IPS DF 6.9 (cell line): Measurements from ENCODE around the gene IQGAP2.

Source experiments
- DNase-seq: peaks from one replicate; pipeline ENCODE4 v3.0.0-alpha.2; 2013; ENCODE audit warnings: low read depth, low spot score
- H3K27ac ChIP-seq: one replicate; pipeline ENCODE4 v1.5.1; 2013; ENCODE audit warnings: low read length, control low read depth
- H3K27me3 ChIP-seq: 2 replicates; pipeline ENCODE4 v1.6.1; 2013; ENCODE audit warnings: mild to moderate bottlenecking, low read length; ENCODE audit not compliant: control insufficient read depth, insufficient read depth
- H3K36me3 ChIP-seq: 2 replicates; pipeline ENCODE4 v1.6.1; 2013; ENCODE audit warnings: low read length; ENCODE audit not compliant: control insufficient read depth, insufficient read depth
- H3K4me1 ChIP-seq: 2 replicates; pipeline ENCODE4 v1.6.1; 2013; ENCODE audit warnings: low read length; ENCODE audit not compliant: control insufficient read depth, insufficient read depth
- H3K4me3 ChIP-seq: 2 replicates; pipeline ENCODE4 v1.5.1; 2013; ENCODE audit warnings: mild to moderate bottlenecking, low read length
- H3K9me3 ChIP-seq: 2 replicates; pipeline ENCODE4 v1.6.1; 2013; ENCODE audit warnings: low read length, inconsistent platforms; ENCODE audit not compliant: control insufficient read depth, insufficient read depth
- WGBS: extraction: QIAGEN DNeasy Blood & Tissue Kit; methylation state at CpG from one replicate; pipeline ENCODE4 v1.1.7; 2013; ENCODE audit warnings: mixed read lengths, missing lambda C conversion rate; ENCODE audit not compliant: insufficient read length, insufficient coverage; 5-methylcytosine and 5-hydroxymethylcytosine counted together

IQGAP2 gene

DNA sequence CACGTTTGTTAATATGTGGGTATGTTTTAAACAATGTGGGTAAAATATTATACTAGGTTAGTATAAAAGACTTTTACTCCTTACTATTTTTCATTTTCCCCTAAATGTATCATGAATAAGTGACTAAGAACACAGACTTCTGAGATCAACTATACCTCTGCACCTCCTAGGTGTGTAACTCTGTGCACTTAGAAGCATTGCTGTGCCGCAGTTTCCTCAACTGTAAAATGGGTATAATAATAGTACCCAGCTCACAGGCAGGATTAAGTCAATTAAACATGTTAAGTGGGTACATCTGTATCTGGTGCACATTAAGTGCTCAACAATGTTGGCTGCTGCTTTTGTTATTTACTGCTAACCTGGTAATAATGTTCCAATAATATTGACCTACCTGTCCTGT lies 291.2 kb downstream of the IQGAP2 start:
- H3K27ac ChIP-seq: no peak overlapping the region
- no peaks in the 10 kb centered on the region for H3K4me1 ChIP-seq
- H3K27me3 ChIP-seq: no peaks in the 10 kb centered on the region
- no CpG with 5 or more reads among the region's 2 CpGs for WGBS
- H3K36me3 ChIP-seq: no peaks in the 10 kb centered on the region; the same call in 1 of the 2 replicates
- H3K4me3 ChIP-seq: no peak overlapping the region
- no peak for DNase-seq
- no peaks in the 10 kb centered on the region for H3K9me3 ChIP-seq

DNA sequence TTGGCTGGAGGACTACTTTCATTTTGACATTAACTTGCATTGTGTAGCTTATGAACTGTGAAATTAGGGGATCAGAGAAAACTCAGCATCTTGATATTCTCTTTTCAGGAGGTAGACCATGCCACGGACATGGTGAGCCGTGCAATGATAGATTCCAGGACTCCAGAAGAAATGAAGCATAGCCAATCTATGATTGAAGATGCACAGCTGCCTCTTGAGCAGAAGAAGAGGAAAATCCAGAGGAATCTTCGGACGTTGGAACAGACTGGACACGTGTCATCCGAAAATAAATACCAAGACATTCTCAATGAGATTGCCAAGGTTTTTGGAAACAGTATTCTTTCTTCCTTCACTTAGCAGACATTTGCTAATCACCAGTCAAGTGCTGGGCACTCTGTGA lies 292.3 kb downstream of the IQGAP2 start:
- no CpG with 5 or more reads among the region's 6 CpGs for WGBS
- H3K27me3 ChIP-seq: no peaks in the 10 kb centered on the region
- no peaks in the 10 kb centered on the region for H3K9me3 ChIP-seq
- no peak overlapping the region for H3K4me3 ChIP-seq
- no peak for DNase-seq
- no peaks in the 10 kb centered on the region for H3K4me1 ChIP-seq
- no peaks in the 10 kb centered on the region; the same call in 1 of the 2 replicates for H3K36me3 ChIP-seq
- no peak overlapping the region for H3K27ac ChIP-seq

DNA sequence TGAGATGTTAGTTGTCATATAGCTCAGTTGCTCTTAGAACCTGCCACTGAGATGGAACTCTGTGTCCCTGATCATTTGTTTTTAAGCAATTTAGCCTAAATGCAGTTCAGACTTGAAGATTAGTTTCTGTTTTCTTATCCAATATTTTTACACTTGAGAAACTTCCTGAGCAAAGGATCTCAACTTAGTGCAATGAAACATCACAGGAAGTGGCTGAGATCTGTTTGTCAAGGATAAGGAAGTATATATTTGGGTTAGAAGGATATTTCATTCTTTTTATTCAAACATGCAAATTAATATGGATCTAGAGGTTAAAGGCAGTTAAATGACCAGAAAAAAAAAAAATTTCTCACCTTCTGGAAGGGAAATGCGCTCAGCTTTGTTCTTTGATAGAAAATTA lies 293.2 kb downstream of the IQGAP2 start:
- H3K4me1 ChIP-seq: no peaks in the 10 kb centered on the region
- H3K27ac ChIP-seq: no peak overlapping the region
- H3K27me3 ChIP-seq: no peaks in the 10 kb centered on the region
- DNase-seq: no peak
- H3K9me3 ChIP-seq: no peaks in the 10 kb centered on the region
- WGBS: no CpG with 5 or more reads among the region's 1 CpG
- peaks cover 2% of the 10 kb centered on the region; the same call in 1 of the 2 replicates for H3K36me3 ChIP-seq
- no peak overlapping the region for H3K4me3 ChIP-seq

DNA sequence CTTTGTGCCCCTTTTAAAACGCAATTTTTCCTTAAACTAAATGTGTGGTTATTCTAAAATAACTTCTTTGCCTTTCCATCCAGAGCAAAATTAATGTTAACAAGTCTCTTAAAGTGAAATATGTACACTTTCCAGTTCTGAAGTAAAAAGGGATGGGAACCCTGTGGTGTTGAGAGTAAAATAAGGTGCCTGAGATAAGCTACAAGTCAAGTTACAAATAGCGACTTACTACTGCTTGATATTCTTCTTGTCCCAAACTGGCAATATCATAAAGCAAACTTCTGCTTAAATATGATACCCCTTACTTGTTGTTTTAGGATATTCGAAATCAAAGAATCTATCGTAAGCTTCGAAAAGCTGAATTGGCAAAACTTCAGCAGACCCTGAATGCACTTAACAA lies 294.6 kb downstream of the IQGAP2 start:
- Histone ChIP-seq H3K36me3 (peaks cover 2% of the 10 kb centered on the region; the same call in 1 of the 2 replicates), H3K9me3 (no peaks in the 10 kb centered on the region), H3K27ac (no peak overlapping the region), H3K4me1 (no peaks in the 10 kb centered on the region), H3K4me3 (no peak overlapping the region), H3K27me3 (no peaks in the 10 kb centered on the region)
- DNase-seq: no peak
- WGBS: no CpG with 5 or more reads among the region's 5 CpGs

DNA sequence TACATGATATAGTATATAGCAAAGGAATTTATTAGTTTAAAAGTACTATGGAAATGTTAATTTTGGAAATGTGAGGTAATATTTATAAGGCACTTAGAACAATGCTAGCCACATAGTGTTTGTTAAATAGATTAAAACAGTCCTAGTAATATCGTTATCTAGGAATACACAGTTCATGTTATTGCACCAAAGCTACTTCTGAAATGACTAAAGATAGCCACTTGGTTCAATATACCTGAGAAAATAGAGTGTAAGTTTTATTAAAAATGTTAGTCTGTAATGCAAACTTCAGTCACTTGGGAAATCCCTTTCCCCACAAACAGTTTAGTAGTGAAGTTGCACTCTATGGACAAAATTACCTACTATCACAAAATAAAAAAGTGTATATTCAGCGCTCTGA lies 297.5 kb downstream of the IQGAP2 start:
- H3K4me1 ChIP-seq: no peaks in the 10 kb centered on the region
- no peaks in the 10 kb centered on the region for H3K27me3 ChIP-seq
- WGBS: no CpG with 5 or more reads among the region's 2 CpGs
- H3K9me3 ChIP-seq: no peaks in the 10 kb centered on the region
- no peak overlapping the region for H3K4me3 ChIP-seq
- DNase-seq: no peak
- H3K27ac ChIP-seq: no peak overlapping the region
- H3K36me3 ChIP-seq: peaks cover 2% of the 10 kb centered on the region; the same call in 1 of the 2 replicates

DNA sequence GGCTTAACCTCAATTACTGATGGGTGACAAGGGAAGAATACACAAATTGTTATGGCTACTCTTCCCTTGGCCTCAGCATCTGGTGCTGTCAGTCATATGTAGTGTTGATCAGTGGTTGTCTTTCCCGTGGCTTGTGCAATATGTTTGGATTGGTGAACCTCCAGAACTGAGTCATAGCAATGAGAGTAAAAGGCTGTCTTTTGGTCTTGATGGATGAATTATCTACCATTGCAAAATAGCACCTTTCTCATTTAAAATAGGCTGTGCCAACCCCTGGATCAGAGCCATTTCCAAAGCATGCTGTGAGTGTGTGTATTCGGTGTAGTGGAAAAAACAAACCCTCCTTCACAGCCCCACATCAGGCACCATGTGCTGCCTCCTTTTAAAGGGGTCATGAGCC lies 298.2 kb downstream of the IQGAP2 start:
- WGBS: no CpG with 5 or more reads among the region's 2 CpGs
- no peaks in the 10 kb centered on the region for H3K27me3 ChIP-seq

DNA sequence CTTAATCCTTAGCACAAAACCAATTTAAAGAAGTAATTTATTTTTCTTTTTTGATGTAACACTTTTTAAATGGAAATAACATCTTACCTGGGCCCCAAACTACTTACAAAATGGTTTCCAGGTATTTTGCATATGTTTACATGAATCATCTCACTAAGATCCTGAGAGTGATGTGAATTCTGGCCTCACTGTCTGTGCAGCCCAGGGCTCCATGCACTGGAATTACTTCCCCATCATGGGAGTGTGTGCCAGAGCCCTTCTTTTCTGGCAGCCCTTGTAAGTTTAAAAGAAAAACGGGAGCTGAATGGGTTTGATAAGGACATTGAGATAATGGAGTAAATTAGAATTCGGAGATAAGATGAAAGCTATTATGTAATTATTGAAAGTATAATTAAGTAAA lies 300.6 kb downstream of the IQGAP2 start:
- no peaks in the 10 kb centered on the region for H3K27me3 ChIP-seq
- no peak overlapping the region for H3K27ac ChIP-seq
- H3K36me3 ChIP-seq: peaks cover 2% of the 10 kb centered on the region; the same call in 1 of the 2 replicates
- H3K9me3 ChIP-seq: no peaks in the 10 kb centered on the region
- DNase-seq: no peak
- no peaks in the 10 kb centered on the region for H3K4me1 ChIP-seq
- 100% methylated on average over 2 of the region's 2 CpGs for WGBS
- H3K4me3 ChIP-seq: no peak overlapping the region

More for the DNA sequence above, 298.2 kb downstream of the IQGAP2 start:
- Histone ChIP-seq H3K4me1 (no peaks in the 10 kb centered on the region), H3K36me3 (peaks cover 2% of the 10 kb centered on the region; the same call in 1 of the 2 replicates), H3K9me3 (no peaks in the 10 kb centered on the region), H3K27ac (no peak overlapping the region), H3K4me3 (no peak overlapping the region)
- no peak for DNase-seq

DNA sequence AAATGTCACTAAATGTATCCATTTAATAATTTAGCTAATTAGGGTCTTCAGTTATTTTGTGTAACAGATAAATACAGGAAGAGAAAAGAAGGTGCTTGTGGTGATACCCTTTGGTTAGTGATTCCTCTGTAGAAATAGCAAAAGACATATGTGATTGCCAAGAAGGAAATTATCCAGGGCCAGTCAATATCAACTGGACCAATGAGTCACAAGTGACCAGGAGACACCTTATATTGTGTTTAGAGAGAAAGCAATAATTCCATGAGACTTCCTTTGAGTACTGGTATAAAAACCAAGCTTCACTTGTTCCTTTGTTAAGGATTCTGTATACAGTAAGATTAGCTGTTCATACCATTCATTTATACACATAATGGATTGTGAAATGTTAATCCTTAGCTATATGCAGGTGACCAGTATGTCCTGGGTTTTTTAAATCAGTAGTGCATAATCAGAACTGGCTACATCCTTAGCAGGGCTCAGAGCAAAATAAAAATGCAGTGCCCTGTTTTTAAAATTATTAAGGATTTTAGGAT lies 301.1 kb downstream of the IQGAP2 start:
- H3K4me3 ChIP-seq: no peak overlapping the region
- no peaks in the 10 kb centered on the region for H3K27me3 ChIP-seq
- no peaks in the 10 kb centered on the region for H3K4me1 ChIP-seq
- no peaks in the 10 kb centered on the region for H3K9me3 ChIP-seq
- no peak for DNase-seq
- H3K27ac ChIP-seq: no peak overlapping the region
- H3K36me3 ChIP-seq: peaks cover 2% of the 10 kb centered on the region; the same call in 1 of the 2 replicates

DNA sequence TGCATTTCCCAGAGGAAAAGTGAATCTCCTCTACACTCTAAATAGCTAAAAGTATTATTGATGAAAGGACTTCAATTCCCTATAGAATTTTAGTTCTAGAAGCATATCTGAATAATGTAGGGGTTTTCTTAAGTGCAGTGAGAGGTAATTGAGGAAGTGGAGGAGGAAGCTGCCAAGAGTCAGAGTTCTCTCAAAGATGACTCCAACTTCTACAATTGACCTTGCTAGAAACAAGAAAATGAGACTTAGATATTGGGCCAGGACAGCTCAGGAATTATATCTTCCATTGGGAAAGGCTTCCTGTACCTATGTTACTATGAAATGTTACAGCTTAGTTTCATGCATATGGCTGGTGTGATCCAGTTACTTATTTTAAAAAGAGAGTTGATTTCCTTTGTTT lies 302.5 kb downstream of the IQGAP2 start:
- no peaks in the 10 kb centered on the region for H3K27me3 ChIP-seq
- no peaks in the 10 kb centered on the region for H3K4me1 ChIP-seq

DNA sequence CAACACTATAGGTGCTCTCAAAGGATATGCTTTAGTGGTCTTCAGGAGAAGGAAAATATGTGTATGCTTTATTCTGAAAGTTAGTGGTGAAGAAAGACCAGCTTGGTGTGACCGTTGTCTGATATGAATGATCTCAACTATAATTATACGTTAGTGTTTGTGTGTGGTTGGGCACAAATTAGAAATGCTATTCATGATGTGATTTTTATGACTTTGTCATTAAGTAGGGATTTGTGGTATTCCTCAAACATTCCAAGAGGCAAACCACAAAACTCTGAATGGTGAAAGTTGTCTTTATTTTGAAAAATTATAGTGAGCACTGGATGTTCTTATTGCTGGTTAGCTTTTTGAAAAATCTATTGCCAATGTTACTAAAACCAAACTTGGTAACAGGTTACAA lies 306.7 kb downstream of the IQGAP2 start:
- Histone ChIP-seq H3K4me1 (no peaks in the 10 kb centered on the region), H3K27ac (no peak overlapping the region), H3K36me3 (no peaks in the 10 kb centered on the region), H3K4me3 (no peak overlapping the region), H3K27me3 (peaks cover 2% of the 10 kb centered on the region; the same call in 1 of the 2 replicates), H3K9me3 (no peaks in the 10 kb centered on the region)
- no peak for DNase-seq
- WGBS: no CpG with 5 or more reads among the region's 2 CpGs

More for the DNA sequence above, 302.5 kb downstream of the IQGAP2 start:
- Histone ChIP-seq H3K36me3 (peaks cover 2% of the 10 kb centered on the region; the same call in 1 of the 2 replicates), H3K4me3 (no peak overlapping the region), H3K9me3 (no peaks in the 10 kb centered on the region), H3K27ac (no peak overlapping the region)
- no peak for DNase-seq

DNA sequence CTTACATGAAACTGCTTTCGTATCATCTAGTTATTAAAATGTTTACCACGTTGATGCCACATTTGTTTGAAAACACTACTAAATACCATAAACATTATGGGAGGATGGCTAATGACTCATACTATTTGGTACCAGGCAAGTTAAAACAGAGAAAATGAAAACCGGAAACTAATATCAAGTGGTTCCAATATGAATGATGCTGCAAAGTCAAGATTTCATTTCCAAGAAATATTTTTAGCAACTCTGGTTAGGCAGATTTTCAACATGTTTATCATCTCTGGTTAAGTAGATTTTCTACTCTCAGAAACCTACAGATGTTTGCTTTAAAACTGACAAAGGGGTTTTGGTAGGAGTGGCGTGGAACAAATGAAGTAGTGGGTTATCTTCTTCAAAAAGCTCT lies 307.9 kb downstream of the IQGAP2 start:
- H3K4me1 ChIP-seq: no peaks in the 10 kb centered on the region
- H3K9me3 ChIP-seq: no peaks in the 10 kb centered on the region
- no peak for DNase-seq
- H3K27ac ChIP-seq: no peak overlapping the region
- peaks cover 4% of the 10 kb centered on the region; the same call in 1 of the 2 replicates for H3K27me3 ChIP-seq
- H3K36me3 ChIP-seq: no peaks in the 10 kb centered on the region
- no CpG with 5 or more reads among the region's 4 CpGs for WGBS
- H3K4me3 ChIP-seq: no peak overlapping the region
